GM12892 (cell line): ENCODE measurements around the gene ARMC2.
"Not testable (repeated sequence)": the region's sequence is repeated elsewhere in the genome, so short reads cannot be mapped to it uniquely, and the experiment has no call there.

Source experiments
- DNase-seq: peaks from one replicate; pipeline ENCODE4 v3.0.0; 2011; ENCODE audit not compliant: insufficient read length
- FAIRE-seq: peaks from 2 replicates; lab custom pipeline; 2011; peaks lifted over from hg19 to GRCh38; lab: Jason Lieb, UNC
- POLR2A ChIP-seq: IDR thresholded peaks from 2 replicates; pipeline ENCODE4 v1.6.1; 2011; ENCODE audit warnings: low read depth, low read length, control low read depth
- POLR2AphosphoS5 ChIP-seq: IDR thresholded peaks from 2 replicates; pipeline ENCODE4 v1.6.1; 2011; ENCODE audit warnings: low read depth, low read length, control low read depth
- TAF1 ChIP-seq: IDR thresholded peaks from 2 replicates; pipeline ENCODE4 v1.6.1; 2011; ENCODE audit warnings: low read depth, mild to moderate bottlenecking, control low read depth, low read length, borderline replicate concordance

Gene ARMC2

GRCh38 chr6:108877046-108877751 lies 29.0 kb downstream of the ARMC2 start:
- FAIRE-seq (no peak), DNase-seq (no peak)
- TF ChIP-seq POLR2A (no peak), POLR2AphosphoS5 (no peak), TAF1 (no peak)

- FAIRE-seq (no peak), DNase-seq (no peak)
- TF ChIP-seq POLR2AphosphoS5 (no peak), TAF1 (no peak), POLR2A (no peak)
Observed at GRCh38 chr6:108878942-108879341, 30.7 kb downstream of the ARMC2 start.

- no peak for TF ChIP-seq POLR2AphosphoS5
- TF ChIP-seq POLR2A = no peak
- no peak for TF ChIP-seq TAF1
- FAIRE-seq = peak; percentile 81
- DNase-seq = no peak
Observed at GRCh38 chr6:108883172-108883571, 35.0 kb downstream of the ARMC2 start.

GRCh38 chr6:108884211-108885059 lies 36.2 kb downstream of the ARMC2 start:
- no peak for FAIRE-seq
- no peak for TF ChIP-seq TAF1
- no peak for TF ChIP-seq POLR2A
- TF ChIP-seq POLR2AphosphoS5 = no peak
- DNase-seq = no peak

- DNase-seq (no peak), FAIRE-seq (no peak)
Observed at GRCh38 chr6:108888052-108888451, 39.8 kb downstream of the ARMC2 start.

GRCh38 chr6:108888745-108889144 lies 40.5 kb downstream of the ARMC2 start:
- FAIRE-seq = no peak
- no peak for DNase-seq
- no peak for TF ChIP-seq TAF1
- TF ChIP-seq POLR2AphosphoS5 = no peak
- no peak for TF ChIP-seq POLR2A

More at GRCh38 chr6:108888052-108888451, 39.8 kb downstream of the ARMC2 start:
- no peak for TF ChIP-seq TAF1
- no peak for TF ChIP-seq POLR2AphosphoS5
- TF ChIP-seq POLR2A = no peak

GRCh38 chr6:108890898-108891297 lies 42.7 kb downstream of the ARMC2 start:
- not testable (repeated sequence) for FAIRE-seq, DNase-seq

GRCh38 chr6:108895571-108895970 lies 47.3 kb downstream of the ARMC2 start:
- TF ChIP-seq POLR2A (no peak), POLR2AphosphoS5 (no peak), TAF1 (no peak)
- no peak for DNase-seq
- FAIRE-seq = no peak

GRCh38 chr6:108896111-108896661 lies 48.0 kb downstream of the ARMC2 start:
- DNase-seq (no peak), FAIRE-seq (no peak)
- TF ChIP-seq POLR2AphosphoS5 (no peak), POLR2A (no peak), TAF1 (no peak)

GRCh38 chr6:108897371-108897770 lies 49.1 kb downstream of the ARMC2 start:
- DNase-seq (no peak), FAIRE-seq (no peak)
- no peak for TF ChIP-seq POLR2AphosphoS5
- TF ChIP-seq TAF1 = no peak
- TF ChIP-seq POLR2A = no peak

- TF ChIP-seq TAF1 = no peak
- no peak for TF ChIP-seq POLR2A
- no peak for TF ChIP-seq POLR2AphosphoS5
- no peak for DNase-seq
- no peak for FAIRE-seq
Observed at GRCh38 chr6:108902382-108902792, 54.2 kb downstream of the ARMC2 start.

GRCh38 chr6:108903796-108904195 lies 55.6 kb downstream of the ARMC2 start:
- DNase-seq = no peak
- TF ChIP-seq POLR2AphosphoS5 (no peak), TAF1 (no peak), POLR2A (no peak)
- FAIRE-seq = no peak
